Endothelial cell of umbilical vein (primary cell): ENCODE results near the gene JARID2. TPM values are rescaled to one million over a fixed set of nuclear protein-coding genes. Genes with fewer than 3 reads are reported as not detected.

Experiments
- BruUV-seq: library from RNA; stranded (reverse); fragments of 400-500 nt; replicated peaks from 2 replicates; lab custom pipeline; 2021; lab: Mats Ljungman, UMichigan
- CTCF ChIA-PET: fragments of 300-600, 350-600 bp; sonication (Branson Sonifier 250); formaldehyde crosslinking; loops from one replicate; lab custom pipeline; 2021; ENCODE audit warnings: antibody characterized with exemption, inconsistent platforms; lab: Charles Lee
- POLR2A ChIA-PET: fragments of 300-600, 350-600 bp; sonication (Branson Sonifier 250); formaldehyde crosslinking; loops from one replicate; lab custom pipeline; 2021; ENCODE audit warnings: antibody characterized with exemption, inconsistent platforms; lab: Charles Lee
- DNase-seq: peaks from one replicate; pipeline ENCODE4 v3.0.0-alpha.2; 2011; ENCODE audit warnings: low read depth, low spot score
- FAIRE-seq: peaks from 2 replicates; lab custom pipeline; 2011; peaks lifted over from hg19 to GRCh38; lab: Jason Lieb, UNC
- H2AFZ ChIP-seq: 2 replicates; pipeline ENCODE4 v1.6.0; 2012; ENCODE audit warnings: low read depth, low read length, control low read depth, inconsistent platforms
- H3K27ac ChIP-seq: 2 replicates; pipeline ENCODE4 v1.5.1; 2011; ENCODE audit warnings: low read depth, mild to moderate bottlenecking, control low read depth, low read length, moderate library complexity; ENCODE audit not compliant: insufficient read depth
- H3K27me3 ChIP-seq, 2 experiments: 2 replicates each; pipeline versions ENCODE4 v1.6.0 to v1.6.1; 2011; ENCODE audit warnings: low read length in 2 of 2, mixed read lengths in 1 of 2; ENCODE audit not compliant: control insufficient read depth in 2 of 2, insufficient read depth in 2 of 2
- H3K36me3 ChIP-seq, 2 experiments: 2 replicates in 1 of 2; 3 replicates in 1 of 2; pipeline ENCODE4 v1.5.1; 2011; ENCODE audit warnings: low read length in 2 of 2, mild to moderate bottlenecking in 1 of 2, moderate library complexity in 1 of 2; ENCODE audit not compliant: control insufficient read depth in 2 of 2, insufficient read depth in 2 of 2; ENCODE audit errors: extremely low read depth in 1 of 2
- H3K4me1 ChIP-seq: 3 replicates; pipeline ENCODE4 v1.5.1; 2011; ENCODE audit warnings: mild to moderate bottlenecking, low read length; ENCODE audit not compliant: control insufficient read depth, insufficient read depth; ENCODE audit errors: extremely low read depth
- H3K4me2 ChIP-seq: 2 replicates; pipeline ENCODE4 v1.6.1; 2011; ENCODE audit warnings: low read length, control low read depth, mixed read lengths; ENCODE audit not compliant: insufficient read depth
- H3K4me3 ChIP-seq, 3 experiments: fragments of 200-600 bp in 1 of 3; sonication (generic), shearing (Covaris generic) in 1 of 3; replicated peaks in 1 of 3; 2 replicates each; pipeline ENCODE4 v1.5.1; 2011 to 2016; ENCODE audit warnings: control low read depth in 3 of 3, low read length in 3 of 3, mild to moderate bottlenecking in 2 of 3, inconsistent platforms in 1 of 3, low read depth in 1 of 3, moderate library complexity in 1 of 3; ENCODE audit not compliant: insufficient read depth in 1 of 3
- H3K79me2 ChIP-seq: 2 replicates; pipeline ENCODE4 v1.6.0; 2012; ENCODE audit warnings: low read length, inconsistent platforms; ENCODE audit not compliant: control insufficient read depth, insufficient read depth
- H3K9ac ChIP-seq: replicated peaks from 2 replicates; pipeline ENCODE3; 2011; ENCODE audit warnings: low read length, control low read depth; ENCODE audit not compliant: insufficient read depth; ENCODE audit errors: extremely low read depth
- H3K9me1 ChIP-seq: replicated peaks from 3 replicates; pipeline ENCODE4 v1.6.0; 2011; ENCODE audit warnings: mild to moderate bottlenecking, low read length; ENCODE audit not compliant: control insufficient read depth, insufficient read depth; ENCODE audit errors: extremely low read depth
- H3K9me3 ChIP-seq: replicated peaks from 2 replicates; pipeline ENCODE4 v1.5.1; 2012; ENCODE audit warnings: low read length, inconsistent platforms; ENCODE audit not compliant: control insufficient read depth, insufficient read depth
- H4K20me1 ChIP-seq: replicated peaks from 2 replicates; pipeline ENCODE3; 2011; ENCODE audit warnings: mild to moderate bottlenecking, low read length; ENCODE audit not compliant: control insufficient read depth, insufficient read depth; ENCODE audit errors: extremely low read depth
- EZH2 ChIP-seq: IDR thresholded peaks from 2 replicates; pipeline ENCODE4 v1.6.1; 2012; ENCODE audit warnings: borderline replicate concordance, low read depth, mild to moderate bottlenecking, moderate library complexity, low read length, inconsistent platforms; ENCODE audit not compliant: severe bottlenecking
- FOS ChIP-seq: IDR thresholded peaks from 2 replicates; pipeline ENCODE4 v1.6.1; 2011; ENCODE audit warnings: mild to moderate bottlenecking, low read length, moderate library complexity, borderline replicate concordance; ENCODE audit not compliant: insufficient read depth
- GATA2 ChIP-seq: IDR thresholded peaks from 2 replicates; pipeline ENCODE4 v1.7.0; 2011; ENCODE audit warnings: low read depth, mild to moderate bottlenecking, moderate library complexity, mixed read lengths, low read length; ENCODE audit not compliant: insufficient read length, insufficient read depth
- JUN ChIP-seq: IDR thresholded peaks from 2 replicates; pipeline ENCODE4 v1.6.1; 2011; ENCODE audit warnings: borderline replicate concordance, low read depth; ENCODE audit not compliant: insufficient read length, insufficient read depth
- MYC ChIP-seq: IDR thresholded peaks from one replicate; pipeline ENCODE4 v1.6.1; 2011; ENCODE audit warnings: mild to moderate bottlenecking, low read depth, low read length
- POLR2A ChIP-seq: IDR thresholded peaks from 2 replicates; pipeline ENCODE4 v1.6.1; 2012; ENCODE audit warnings: low read depth, mild to moderate bottlenecking, control low read depth, low read length
- POLR2AphosphoS5 ChIP-seq: IDR thresholded peaks from 2 replicates; pipeline ENCODE4 v1.6.1; 2012; ENCODE audit warnings: low read depth, mild to moderate bottlenecking, control low read depth, low read length, moderate library complexity; ENCODE audit not compliant: insufficient read depth
- dilution Hi-C: fragments of 300-500 bp; cut with MboI; formaldehyde crosslinking; loops from one replicate; pipeline ENCODE4 v1.15.0; 2019; ENCODE audit warnings: low sequenced_read_pairs; ENCODE audit not compliant: extremely low pct_ligation_motif_present
- intact Hi-C: fragments of 100-400 bp; cut with micrococcal nuclease; formaldehyde crosslinking; loops from one replicate; pipeline ENCODE4 v1.10.0; 2022
- polyA plus RNA-seq, 4 experiments: library from polyadenylated mRNA; depleted of rRNA in 3 of 4; stranded (reverse) in 3 of 4; unstranded in 1 of 4; fragments of >200 nt; gene quantifications; 2 replicates each; pipeline versions ENCODE4 v1.2.1 to v1.2.3, GENCODE V29; 2011 to 2012; ENCODE audit warnings: missing spikeins in 1 of 4
- total RNA-seq: library from RNA; stranded (reverse); gene quantifications from 2 replicates; pipeline ENCODE4 v1.2.3, GENCODE V29; 2021
- TF ChIP-seq, protein P1 (sequence below): IDR thresholded peaks from 2 replicates; pipeline ENCODE4 v1.6.1; 2011; ENCODE audit not compliant: insufficient read depth, insufficient read length
- TF ChIP-seq, protein P2 (sequence below), 2 donors: IDR thresholded peaks; 1 replicate in 1 of 2; 2 replicates in 1 of 2; pipeline ENCODE4 v1.5.1; 2011; ENCODE audit warnings: low read length in 2 of 2, mild to moderate bottlenecking in 2 of 2, moderate library complexity in 2 of 2, control low read depth in 1 of 2, inconsistent platforms in 1 of 2, low read depth in 1 of 2; ENCODE audit not compliant: insufficient read depth in 1 of 2; ENCODE audit errors: extremely low read depth in 1 of 2

The JARID2 gene
- total and polyA plus RNA-seq, 2 donors (not counting 3 experiments of a cell fraction or from before 2014, with no cell fraction given): 2.9 to 10.6 TPM

DNA sequence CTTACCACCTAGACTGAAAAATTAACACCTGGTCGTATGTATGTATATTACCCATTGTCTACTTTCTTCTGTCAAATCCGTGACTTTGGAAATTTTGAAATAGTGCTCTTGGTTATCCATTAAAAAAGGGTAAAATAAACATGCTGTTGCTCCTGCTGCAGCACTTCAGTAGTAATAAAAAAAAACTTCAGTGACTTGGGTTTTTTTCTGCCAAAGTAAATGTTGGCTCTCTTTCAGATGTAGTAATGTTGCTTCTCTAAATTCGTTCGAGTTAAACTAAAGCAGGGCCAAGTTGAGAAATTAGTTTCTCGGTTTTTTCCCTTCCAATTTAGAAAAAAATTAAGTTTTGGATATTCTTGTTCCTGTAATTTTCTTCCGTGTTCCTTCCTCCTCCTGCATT, 34.2 kb downstream of the JARID2 start:
- BruUV-seq: no TSS peak
- H3K9ac ChIP-seq: no peak overlapping the region
- no peaks in the 10 kb centered on the region for H3K27me3 ChIP-seq
- no peaks in the 10 kb centered on the region for H4K20me1 ChIP-seq
- no peak for TF ChIP-seq JUN
- TF ChIP-seq POLR2AphosphoS5: no peak
- TF ChIP-seq, protein P1, sequence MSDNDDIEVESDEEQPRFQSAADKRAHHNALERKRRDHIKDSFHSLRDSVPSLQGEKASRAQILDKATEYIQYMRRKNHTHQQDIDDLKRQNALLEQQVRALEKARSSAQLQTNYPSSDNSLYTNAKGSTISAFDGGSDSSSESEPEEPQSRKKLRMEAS: no peak
- TF ChIP-seq FOS: no peak
- no peak for TF ChIP-seq GATA2
- no peak for TF ChIP-seq POLR2A
- TF ChIP-seq, protein P2, sequence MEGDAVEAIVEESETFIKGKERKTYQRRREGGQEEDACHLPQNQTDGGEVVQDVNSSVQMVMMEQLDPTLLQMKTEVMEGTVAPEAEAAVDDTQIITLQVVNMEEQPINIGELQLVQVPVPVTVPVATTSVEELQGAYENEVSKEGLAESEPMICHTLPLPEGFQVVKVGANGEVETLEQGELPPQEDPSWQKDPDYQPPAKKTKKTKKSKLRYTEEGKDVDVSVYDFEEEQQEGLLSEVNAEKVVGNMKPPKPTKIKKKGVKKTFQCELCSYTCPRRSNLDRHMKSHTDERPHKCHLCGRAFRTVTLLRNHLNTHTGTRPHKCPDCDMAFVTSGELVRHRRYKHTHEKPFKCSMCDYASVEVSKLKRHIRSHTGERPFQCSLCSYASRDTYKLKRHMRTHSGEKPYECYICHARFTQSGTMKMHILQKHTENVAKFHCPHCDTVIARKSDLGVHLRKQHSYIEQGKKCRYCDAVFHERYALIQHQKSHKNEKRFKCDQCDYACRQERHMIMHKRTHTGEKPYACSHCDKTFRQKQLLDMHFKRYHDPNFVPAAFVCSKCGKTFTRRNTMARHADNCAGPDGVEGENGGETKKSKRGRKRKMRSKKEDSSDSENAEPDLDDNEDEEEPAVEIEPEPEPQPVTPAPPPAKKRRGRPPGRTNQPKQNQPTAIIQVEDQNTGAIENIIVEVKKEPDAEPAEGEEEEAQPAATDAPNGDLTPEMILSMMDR (IDR thresholded peaks at IDR 0.05; ENCODE audit: extremely low read depth in 1 of 2, insufficient read depth in 1 of 2, low read depth in 1 of 2, low read length in 2 of 2): no peak
- no peak for TF ChIP-seq EZH2
- no peak for TF ChIP-seq MYC
- CTCF ChIA-PET: no interaction called here
- H3K9me1 ChIP-seq: no peaks in the 10 kb centered on the region
- dilution Hi-C loops (no loop called here), intact Hi-C loops (no loop called here)
- no peaks in the 10 kb centered on the region for H3K79me2 ChIP-seq
- H3K4me2 ChIP-seq: no peak overlapping the region
- no peak overlapping the region for H2AFZ ChIP-seq
- H3K9me3 ChIP-seq: no peaks in the 10 kb centered on the region
- FAIRE-seq (no peak), DNase-seq (peak; percentile 36)
- H3K27ac ChIP-seq: no peak overlapping the region
- POLR2A ChIA-PET: no interaction called here
- no peak overlapping the region for H3K4me3 ChIP-seq
- peaks cover 11% of the 10 kb centered on the region for H3K4me1 ChIP-seq
- no peaks in the 10 kb centered on the region for H3K36me3 ChIP-seq
